Measurements from ENCODE around the gene POLL.
"Not testable (repeated sequence)": the region's sequence is repeated elsewhere in the genome, so short reads cannot be mapped to it uniquely, and the experiment has no call there.

The POLL gene

DNA sequence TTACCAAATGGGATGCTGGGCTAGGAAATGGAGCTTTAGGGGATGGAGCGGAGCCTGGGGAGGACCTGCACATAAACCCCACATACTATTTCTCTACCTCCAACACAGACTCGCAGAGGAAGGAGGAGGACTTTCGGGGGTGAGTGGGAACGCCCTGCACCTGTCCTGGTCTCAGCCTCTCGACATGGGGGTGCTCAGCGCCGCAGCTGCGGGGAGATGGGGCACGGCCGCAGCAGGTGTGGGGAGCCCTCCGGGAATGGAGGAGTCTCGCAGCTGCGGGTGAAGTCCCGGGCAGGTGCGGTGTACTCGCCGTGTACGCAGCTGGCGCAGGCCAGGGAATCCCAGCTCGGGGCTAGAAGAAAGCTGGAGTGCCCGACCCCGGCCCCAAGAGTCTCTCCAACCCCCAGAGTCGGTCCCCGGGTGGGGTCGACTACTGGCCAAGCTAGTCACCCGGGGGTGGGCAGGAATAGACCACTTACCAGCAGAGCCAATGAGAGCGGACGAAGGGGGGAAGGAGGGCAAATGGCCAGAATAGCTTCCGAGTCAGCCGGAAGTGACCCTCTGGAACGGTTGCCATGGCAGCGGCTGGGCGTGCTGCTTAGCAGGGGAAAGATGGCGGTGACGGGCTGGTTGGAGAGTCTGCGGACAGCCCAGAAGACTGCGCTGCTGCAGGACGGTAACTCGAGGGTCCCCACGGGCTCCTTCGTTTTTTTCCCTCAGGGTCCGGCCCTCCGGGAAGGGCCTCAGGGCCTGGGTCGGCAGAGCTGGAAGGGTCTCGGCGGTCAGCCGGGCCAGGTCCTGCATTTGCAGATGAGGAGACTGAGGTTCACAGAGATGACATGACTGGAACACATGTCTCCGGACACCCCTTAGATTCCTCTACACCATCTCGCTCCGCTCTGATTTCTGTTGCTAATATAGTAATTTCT, at the start of gene POLL, which contains the start of gene DPCD:
TSS of gene POLL (minus strand) at position 533 of the 929 bp plus-strand sequence. CDS start 897 bp downstream, outside the sequence.
TSS of gene DPCD (plus strand) at position 597 of the 929 bp plus-strand sequence. CDS start at position 613, 16 bp downstream.
- peak; percentile 39 for DNase-seq

DNA sequence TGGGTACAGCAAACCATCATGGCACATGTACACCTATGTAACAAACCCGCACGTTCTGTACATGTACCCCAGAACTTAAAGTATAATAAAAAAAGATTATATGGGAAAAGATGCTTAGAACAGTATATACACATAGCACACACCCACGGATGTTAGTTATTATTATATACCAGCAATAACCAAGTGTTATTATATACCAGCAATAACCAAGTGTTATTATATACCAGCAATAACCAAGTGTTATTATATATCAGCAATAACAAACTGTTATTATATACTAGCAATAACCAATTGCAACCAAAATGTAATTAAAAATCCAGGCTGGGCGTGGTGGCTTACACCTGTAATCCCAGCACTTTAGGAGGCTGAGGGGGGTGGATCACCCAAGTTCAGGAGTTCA, 45.5 kb upstream of the POLL start:
- not testable (repeated sequence) for DNase-seq

- no peak for DNase-seq
These were observed 43.9 kb upstream of the POLL start for GRCh38 chr10:101631821-101632475.

DNA sequence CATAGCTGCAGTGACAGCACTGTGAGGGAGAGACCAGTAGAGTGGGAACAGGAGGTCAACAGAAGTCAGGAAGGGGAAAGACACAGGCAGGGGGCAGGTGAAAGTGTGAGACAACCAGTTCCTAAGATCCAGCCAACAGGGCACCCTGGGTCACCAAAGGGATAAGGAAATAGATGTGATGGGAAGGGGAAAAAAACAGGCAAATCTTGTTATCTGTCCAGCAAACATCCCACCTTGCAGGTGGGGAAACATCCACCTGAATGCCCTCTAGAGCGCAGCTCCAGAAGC, 42.5 kb upstream of the POLL start:
- DNase-seq, result no peak

DNA sequence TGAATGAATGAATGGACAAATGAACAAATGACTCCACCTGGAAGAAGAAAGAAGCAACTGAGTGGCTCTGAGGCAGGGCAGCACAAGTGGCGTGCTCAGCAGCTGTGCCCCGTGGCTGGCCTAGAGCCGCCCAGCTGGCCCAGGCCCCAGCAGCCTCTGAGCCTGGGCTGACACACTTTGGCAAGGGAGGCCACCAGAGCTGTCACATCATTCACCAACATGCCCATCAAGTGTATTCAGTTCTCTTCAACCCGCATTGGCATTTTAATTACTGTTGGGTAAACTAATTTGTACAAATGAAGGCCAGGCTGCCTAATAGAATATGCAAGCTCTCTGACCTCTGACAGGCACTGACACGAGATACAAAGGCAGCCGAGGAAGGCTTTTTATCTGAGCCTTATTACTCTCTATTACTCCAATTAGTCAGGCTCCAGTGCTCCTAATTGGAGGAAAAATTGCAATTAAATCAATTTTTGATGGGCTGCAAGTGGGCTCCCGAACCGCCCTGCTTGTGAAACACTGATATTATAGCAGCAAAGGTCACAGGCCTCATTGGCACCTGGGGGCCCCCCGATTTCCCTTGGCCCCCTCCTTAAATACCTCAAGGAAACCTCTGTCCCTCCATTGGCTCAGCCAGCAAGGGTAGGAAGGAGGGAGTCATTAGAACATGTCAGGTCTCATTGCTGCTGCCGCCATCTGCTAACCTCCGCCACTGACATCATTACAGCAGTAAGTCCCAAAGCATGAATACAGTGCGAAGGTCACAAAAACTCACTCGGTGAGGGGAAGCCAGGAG, 42.0 kb upstream of the POLL start:
- DNase-seq, result no peak

GRCh38 chr10:101625821-101626412, 37.9 kb upstream of the POLL start:
- no peak for DNase-seq

DNA sequence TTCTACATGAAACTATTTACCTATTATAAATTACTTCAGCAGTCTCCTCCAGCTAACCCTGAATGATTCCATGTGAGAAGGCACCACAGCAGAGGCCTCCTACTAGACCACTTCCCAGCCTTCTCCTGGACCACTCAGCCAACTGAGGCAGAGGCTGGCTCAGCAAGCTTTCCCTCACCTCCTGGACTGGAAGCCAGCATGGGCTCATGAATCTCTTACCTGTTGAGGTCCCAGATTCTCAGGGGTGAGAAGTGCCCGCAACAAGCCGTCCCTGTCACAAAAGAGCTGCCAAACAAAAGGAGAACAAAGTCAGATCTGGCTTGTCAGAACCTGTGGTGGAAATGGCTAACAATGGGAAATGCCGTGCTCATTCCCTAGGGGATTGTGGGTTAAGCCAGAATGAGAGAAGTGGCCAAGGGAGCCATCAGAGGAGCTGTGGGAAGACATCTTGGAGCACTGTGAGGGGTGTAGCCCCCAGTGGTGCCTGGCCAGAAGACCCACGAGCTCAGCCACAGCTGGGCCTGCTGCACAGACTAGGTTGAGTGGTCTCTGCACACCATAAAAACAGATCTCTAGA, 36.6 kb upstream of the POLL start:
- DNase-seq, result no peak

DNA sequence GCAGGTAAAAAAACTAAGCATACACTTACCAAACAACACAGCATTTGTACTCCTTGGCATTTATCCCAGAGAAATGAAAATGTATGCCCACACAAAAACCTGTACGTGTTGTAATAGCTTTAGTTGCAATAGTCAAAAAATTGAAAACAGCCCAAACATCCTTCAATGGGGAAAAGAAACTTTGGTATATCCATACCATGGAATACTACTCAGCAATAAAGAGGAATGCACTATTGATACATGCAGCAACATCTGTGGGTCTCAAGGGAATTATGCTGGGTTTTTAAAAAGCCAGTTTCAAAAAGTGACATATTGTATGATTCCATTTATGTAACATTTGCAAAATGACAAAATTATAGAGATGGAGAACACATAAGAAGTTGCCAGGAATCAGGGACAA, 35.5 kb upstream of the POLL start:
- DNase-seq, result no peak

DNA sequence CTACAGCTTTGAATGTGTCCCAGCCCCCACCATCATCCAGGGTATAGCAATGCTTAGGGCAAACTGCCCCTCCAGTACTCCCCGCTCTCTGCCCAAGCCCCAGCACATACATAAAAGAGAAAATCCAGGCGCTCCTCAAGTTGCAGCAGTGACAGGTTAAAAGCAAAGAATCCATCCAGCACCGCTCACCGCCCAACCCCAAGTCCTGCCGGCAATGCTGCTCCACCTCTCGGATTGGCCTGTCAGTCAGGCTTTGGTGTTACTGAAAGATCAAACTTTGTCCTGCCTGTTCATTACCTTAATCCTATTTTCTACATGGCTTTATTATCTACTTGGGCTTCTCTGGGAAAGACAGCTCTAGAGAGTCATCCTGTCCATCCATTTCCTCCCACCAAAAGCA, 31.9 kb upstream of the POLL start:
- no peak for DNase-seq

GRCh38 chr10:101618871-101619270, 30.8 kb upstream of the POLL start:
- DNase-seq, result no peak

DNA sequence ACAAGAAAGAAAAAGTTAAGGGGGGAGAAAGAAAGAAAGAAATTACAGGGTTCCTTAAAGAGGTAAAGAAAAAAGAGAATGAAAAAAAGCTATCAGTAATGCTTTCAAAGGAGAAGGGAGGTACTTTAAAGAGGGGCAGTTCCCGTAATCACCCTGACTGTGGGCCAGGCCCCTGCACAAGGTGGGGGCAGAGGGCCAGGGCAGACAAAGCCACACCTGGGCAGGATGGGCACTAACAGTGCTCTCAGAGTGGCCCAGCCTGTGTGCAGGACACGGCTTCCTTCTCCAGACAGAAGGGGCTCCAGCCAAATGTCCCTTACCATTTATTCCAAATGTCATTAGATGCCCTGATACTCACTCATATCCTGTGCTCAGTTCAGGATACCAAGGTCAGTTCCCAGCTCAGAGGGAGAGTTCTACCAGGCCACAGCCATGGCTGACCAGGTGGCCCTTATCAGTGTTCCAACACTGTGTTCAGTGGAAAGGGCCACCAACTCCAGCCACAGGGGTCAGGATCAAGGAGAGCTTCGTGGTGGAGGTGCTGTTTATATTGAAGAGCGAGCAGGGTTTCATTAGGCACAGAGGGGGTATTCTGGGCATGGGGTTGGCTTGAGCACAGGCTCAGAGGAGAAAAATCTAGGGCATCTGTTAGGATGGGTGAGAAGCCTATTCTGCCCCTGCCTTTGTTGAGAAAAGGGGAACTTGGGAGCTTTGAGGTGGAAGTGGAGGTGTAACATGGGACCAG, 29.9 kb upstream of the POLL start:
- DNase-seq, result no peak

- DNase-seq, result no peak
These were observed 29.2 kb upstream of the POLL start for GRCh38 chr10:101617102-101617823.

GRCh38 chr10:101616415-101617101, 28.5 kb upstream of the POLL start:
- DNase-seq, result no peak

DNA sequence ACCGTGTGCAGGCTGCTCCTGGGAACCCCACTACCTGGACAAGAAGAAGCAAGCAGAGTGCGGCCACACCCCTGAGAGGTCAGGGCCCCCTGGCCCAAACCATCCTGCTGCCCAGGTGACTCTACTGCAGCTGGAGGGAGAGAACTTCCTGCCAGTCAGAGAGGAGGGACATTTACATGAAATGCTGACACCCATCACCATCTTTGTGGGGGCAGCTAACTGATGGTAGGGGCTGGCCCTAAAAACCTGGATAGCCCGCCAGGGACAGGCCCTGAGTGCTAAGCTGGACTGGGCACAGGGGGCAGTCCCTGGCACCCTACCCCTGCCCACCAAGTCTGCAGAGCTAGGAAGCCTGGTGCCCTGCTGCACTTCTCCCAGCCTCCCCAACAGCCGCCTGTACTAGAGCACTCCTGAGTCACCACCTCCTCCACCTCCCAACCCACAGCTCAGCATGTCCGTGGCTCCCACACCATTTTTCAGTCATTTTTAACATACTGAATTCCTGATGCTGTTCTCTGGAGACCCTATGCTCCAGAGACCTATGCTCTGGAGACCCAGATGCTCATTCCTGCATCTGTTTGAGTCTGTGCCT, 27.6 kb upstream of the POLL start:
- DNase-seq, result no peak

GRCh38 chr10:101614663-101615524, 26.8 kb upstream of the POLL start:
- no peak for DNase-seq

- no peak for DNase-seq
These were observed 25.6 kb upstream of the POLL start for GRCh38 chr10:101613646-101614045.

DNA sequence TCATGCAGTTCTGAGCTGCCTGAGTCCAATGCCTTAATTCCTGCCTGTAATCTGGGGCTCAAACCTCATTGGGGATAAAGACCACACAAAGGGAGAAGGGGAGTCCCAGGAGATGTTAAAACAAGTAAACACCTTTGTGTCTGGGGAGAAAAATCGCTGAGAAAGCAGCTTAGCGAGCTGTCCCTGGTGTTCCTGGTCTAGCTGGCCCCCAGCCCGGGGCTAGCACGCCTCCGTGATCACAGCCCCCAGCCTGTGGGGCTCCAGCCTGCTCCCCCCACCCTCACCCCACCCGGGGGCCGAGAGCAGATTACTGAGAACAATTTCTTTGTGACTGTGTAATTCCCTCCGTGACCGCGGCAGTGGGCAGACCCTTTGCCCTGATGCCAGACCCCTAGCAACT, 24.8 kb upstream of the POLL start:
- DNase-seq, result no peak

- DNase-seq, result no peak
These were observed 24.0 kb upstream of the POLL start for GRCh38 chr10:101612086-101612485.
